ENCODE data around the gene CEACAM16. TPM values are rescaled to one million over a fixed set of nuclear protein-coding genes. Genes with fewer than 3 reads are reported as not detected.

Gene CEACAM16
- total RNA-seq, 1 experiment from 2014 or later, result not detected

DNA sequence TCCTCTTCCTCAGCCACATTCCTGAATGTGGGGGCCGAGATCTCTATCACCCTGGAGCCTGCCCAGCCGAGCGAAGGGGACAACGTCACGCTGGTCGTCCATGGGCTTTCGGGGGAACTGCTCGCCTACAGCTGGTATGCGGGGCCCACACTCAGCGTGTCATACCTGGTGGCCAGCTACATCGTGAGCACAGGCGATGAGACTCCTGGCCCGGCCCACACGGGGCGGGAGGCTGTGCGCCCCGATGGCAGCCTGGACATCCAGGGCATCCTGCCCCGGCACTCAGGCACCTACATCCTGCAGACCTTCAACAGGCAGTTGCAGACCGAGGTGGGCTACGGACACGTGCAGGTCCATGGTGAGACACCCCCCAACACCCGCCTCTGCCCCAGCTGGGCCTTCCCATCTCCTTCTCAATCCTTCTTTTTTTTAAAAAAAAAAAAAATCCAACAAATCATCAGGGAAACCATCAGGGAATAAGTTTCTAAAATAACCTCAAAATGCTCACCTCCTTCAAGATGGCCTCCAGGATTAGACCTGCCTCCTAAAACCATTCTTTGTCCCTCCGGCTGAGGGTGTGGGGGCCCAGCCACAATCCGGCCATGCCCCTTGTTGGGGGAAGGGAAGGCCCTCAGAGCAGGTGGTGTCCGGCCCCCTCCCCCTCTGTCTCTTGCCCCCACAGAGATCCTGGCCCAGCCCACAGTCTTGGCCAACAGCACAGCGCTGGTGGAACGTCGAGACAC, 4.6 kb downstream of the CEACAM16 start:
- BruUV-seq (replicated peaks), result no TSS peak
- intact Hi-C loops (cut with micrococcal nuclease), result no loop called here
- CTCF ChIA-PET, result no interaction called here

DNA sequence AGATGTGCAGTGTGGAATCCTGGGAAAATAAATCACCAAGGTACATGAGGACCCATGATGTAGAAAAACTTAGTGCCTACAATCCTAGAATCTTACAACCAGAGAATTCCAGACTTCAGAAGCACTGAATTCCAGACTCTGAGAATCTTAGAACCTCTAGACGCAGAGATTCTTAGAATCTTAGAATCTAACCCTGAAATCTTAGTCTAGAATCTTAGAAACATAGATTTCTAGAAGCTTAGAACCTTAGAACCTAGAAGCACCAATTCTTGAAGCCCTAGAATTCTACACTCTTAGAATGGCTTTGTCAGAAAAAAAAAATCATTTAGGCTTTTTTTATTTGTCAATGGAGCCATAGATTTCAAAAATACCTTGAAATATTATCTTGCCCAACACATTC, 6.0 kb downstream of the CEACAM16 start:
- H3K4me1 ChIP-seq (ENCODE audit: insufficient read depth, low read length), result no peaks in the 10 kb centered on the region
- no peak for ATAC-seq
- intact Hi-C loops (cut with micrococcal nuclease), result no loop called here
- no peak overlapping the region for H3K4me2 ChIP-seq (ENCODE audit: low read length)
- H3K9ac ChIP-seq (ENCODE audit: low read length), result no peak overlapping the region
- no peaks in the 10 kb centered on the region for H4K20me1 ChIP-seq (ENCODE audit: low read length)
- no peaks in the 10 kb centered on the region for H3K27me3 ChIP-seq (ENCODE audit: low read length)
- no peak overlapping the region for H2AFZ ChIP-seq (ENCODE audit: low read length)
- H3K27ac ChIP-seq (ENCODE audit: low read length), result no peak overlapping the region
- TF ChIP-seq EZH2 (IDR thresholded peaks at IDR 0.05; ENCODE audit: low read length, unreplicated experiment), result no peak
- TF ChIP-seq EZH2phosphoT487 (IDR thresholded peaks at IDR 0.05; ENCODE audit: borderline replicate concordance, low read length), result no peak
- TF ChIP-seq, protein P1, sequence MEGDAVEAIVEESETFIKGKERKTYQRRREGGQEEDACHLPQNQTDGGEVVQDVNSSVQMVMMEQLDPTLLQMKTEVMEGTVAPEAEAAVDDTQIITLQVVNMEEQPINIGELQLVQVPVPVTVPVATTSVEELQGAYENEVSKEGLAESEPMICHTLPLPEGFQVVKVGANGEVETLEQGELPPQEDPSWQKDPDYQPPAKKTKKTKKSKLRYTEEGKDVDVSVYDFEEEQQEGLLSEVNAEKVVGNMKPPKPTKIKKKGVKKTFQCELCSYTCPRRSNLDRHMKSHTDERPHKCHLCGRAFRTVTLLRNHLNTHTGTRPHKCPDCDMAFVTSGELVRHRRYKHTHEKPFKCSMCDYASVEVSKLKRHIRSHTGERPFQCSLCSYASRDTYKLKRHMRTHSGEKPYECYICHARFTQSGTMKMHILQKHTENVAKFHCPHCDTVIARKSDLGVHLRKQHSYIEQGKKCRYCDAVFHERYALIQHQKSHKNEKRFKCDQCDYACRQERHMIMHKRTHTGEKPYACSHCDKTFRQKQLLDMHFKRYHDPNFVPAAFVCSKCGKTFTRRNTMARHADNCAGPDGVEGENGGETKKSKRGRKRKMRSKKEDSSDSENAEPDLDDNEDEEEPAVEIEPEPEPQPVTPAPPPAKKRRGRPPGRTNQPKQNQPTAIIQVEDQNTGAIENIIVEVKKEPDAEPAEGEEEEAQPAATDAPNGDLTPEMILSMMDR (conservative IDR thresholded peaks at IDR 0.05; ENCODE audit: low read depth, low read length), result no peak
- CTCF ChIA-PET, result no interaction called here
- H3K9me2 ChIP-seq (replicated peaks; ENCODE audit: low read length), result no peaks in the 10 kb centered on the region
- H3F3A ChIP-seq (ENCODE audit: low read length, unreplicated experiment), result no peaks in the 10 kb centered on the region
- H3K79me2 ChIP-seq (ENCODE audit: low read length), result no peaks in the 10 kb centered on the region
- BruUV-seq (replicated peaks), result no TSS peak
- H3K36me3 ChIP-seq (ENCODE audit: low read depth, low read length), result no peaks in the 10 kb centered on the region
- H3K4me3 ChIP-seq (ENCODE audit: low read length), result no peak overlapping the region
- H3K9me3 ChIP-seq (ENCODE audit: low read length), result no peaks in the 10 kb centered on the region
- POLR2A ChIA-PET (ENCODE audit: unreplicated experiment), result no interaction called here
- no peak for DNase-seq

More for the DNA sequence above, 4.6 kb downstream of the CEACAM16 start:
- Histone ChIP-seq H3K9me3 (ENCODE audit: low read length) (no peaks in the 10 kb centered on the region), H3K9me2 (replicated peaks; ENCODE audit: low read length) (no peaks in the 10 kb centered on the region), H3K4me1 (ENCODE audit: insufficient read depth, low read length) (no peaks in the 10 kb centered on the region), H3K9ac (ENCODE audit: low read length) (no peak overlapping the region), H3K36me3 (ENCODE audit: low read depth, low read length) (no peaks in the 10 kb centered on the region), H4K20me1 (ENCODE audit: low read length) (no peaks in the 10 kb centered on the region), H3K4me3 (ENCODE audit: low read length) (no peak overlapping the region), H3K79me2 (ENCODE audit: low read length) (no peaks in the 10 kb centered on the region), H3F3A (ENCODE audit: low read length, unreplicated experiment) (no peaks in the 10 kb centered on the region), H3K4me2 (ENCODE audit: low read length) (no peak overlapping the region), H2AFZ (ENCODE audit: low read length) (no peak overlapping the region), H3K27me3 (ENCODE audit: low read length) (no peaks in the 10 kb centered on the region), H3K27ac (ENCODE audit: low read length) (no peak overlapping the region)
- DNase-seq (no peak), ATAC-seq (no peak)
- POLR2A ChIA-PET (ENCODE audit: unreplicated experiment), result no interaction called here
- TF ChIP-seq, protein P1 (conservative IDR thresholded peaks at IDR 0.05; ENCODE audit: low read depth, low read length), result no peak
- TF ChIP-seq EZH2 (IDR thresholded peaks at IDR 0.05; ENCODE audit: low read length, unreplicated experiment), result no peak

DNA sequence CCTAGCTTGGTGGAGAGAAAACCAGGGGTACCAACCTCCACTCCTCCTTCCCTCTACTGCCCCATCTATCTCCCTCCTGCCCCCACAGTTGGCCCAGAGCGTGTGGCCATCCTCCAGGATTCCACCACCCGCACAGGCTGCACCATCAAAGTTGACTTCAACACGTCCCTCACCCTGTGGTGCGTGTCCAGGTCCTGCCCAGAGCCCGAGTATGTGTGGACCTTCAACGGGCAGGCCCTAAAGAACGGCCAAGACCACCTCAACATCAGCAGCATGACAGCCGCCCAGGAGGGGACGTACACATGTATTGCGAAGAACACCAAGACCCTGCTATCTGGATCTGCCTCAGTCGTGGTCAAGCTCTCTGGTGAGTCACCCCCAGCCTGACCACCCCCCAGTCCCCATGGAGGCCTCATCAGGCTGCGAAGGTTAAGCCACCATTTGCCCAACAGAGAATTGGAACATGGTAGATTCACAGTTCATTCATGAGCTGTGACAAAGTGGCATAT, 6.6 kb downstream of the CEACAM16 start:
- H3K4me2 ChIP-seq (ENCODE audit: low read length), result no peak overlapping the region
- no peaks in the 10 kb centered on the region for H3F3A ChIP-seq (ENCODE audit: low read length, unreplicated experiment)
- no peak overlapping the region for H2AFZ ChIP-seq (ENCODE audit: low read length)
- H3K9me3 ChIP-seq (ENCODE audit: low read length), result no peaks in the 10 kb centered on the region
- ATAC-seq (no peak), DNase-seq (no peak)
- BruUV-seq (replicated peaks), result no TSS peak
- POLR2A ChIA-PET (ENCODE audit: unreplicated experiment), result no interaction called here
- CTCF ChIA-PET, result no interaction called here
- no peaks in the 10 kb centered on the region for H3K4me1 ChIP-seq (ENCODE audit: insufficient read depth, low read length)
- intact Hi-C loops (cut with micrococcal nuclease), result no loop called here
- no peak overlapping the region for H3K27ac ChIP-seq (ENCODE audit: low read length)
- H3K4me3 ChIP-seq (ENCODE audit: low read length), result no peak overlapping the region
- H3K9me2 ChIP-seq (replicated peaks; ENCODE audit: low read length), result no peaks in the 10 kb centered on the region
- no peaks in the 10 kb centered on the region for H3K27me3 ChIP-seq (ENCODE audit: low read length)
- H3K36me3 ChIP-seq (ENCODE audit: low read depth, low read length), result no peaks in the 10 kb centered on the region
- no peaks in the 10 kb centered on the region for H4K20me1 ChIP-seq (ENCODE audit: low read length)
- no peak for TF ChIP-seq EZH2phosphoT487 (IDR thresholded peaks at IDR 0.05; ENCODE audit: borderline replicate concordance, low read length)
- TF ChIP-seq, protein P1 (conservative IDR thresholded peaks at IDR 0.05; ENCODE audit: low read depth, low read length), result no peak
- no peak for TF ChIP-seq EZH2 (IDR thresholded peaks at IDR 0.05; ENCODE audit: low read length, unreplicated experiment)
- H3K9ac ChIP-seq (ENCODE audit: low read length), result no peak overlapping the region
- no peaks in the 10 kb centered on the region for H3K79me2 ChIP-seq (ENCODE audit: low read length)

Measured in PC-3 (cell line).